HCT116 (cell line): Measurements from ENCODE around the gene NHERF1. TPM values are rescaled to one million over a fixed set of nuclear protein-coding genes. Genes with fewer than 3 reads are reported as not detected.

Source experiments
- ATAC-seq: fragments of 200-7000 bp; cut with Tn5 transposase; 2 replicates; pipeline ENCODE4 v1.9.1; 2020; ENCODE audit warnings: mild to moderate bottlenecking, moderate library complexity
- BruUV-seq: library from RNA; stranded (reverse); fragments of 400-500 nt; replicated peaks from 2 replicates; lab custom pipeline; 2021; lab: Mats Ljungman, UMichigan
- CTCF ChIA-PET: fragments of 300-600 bp; sonication (Branson Sonifier 250); formaldehyde crosslinking; loops from one replicate; lab custom pipeline; 2021; ENCODE audit warnings: antibody characterized with exemption; lab: Charles Lee
- POLR2A ChIA-PET: fragments of 300-600, 350-600 bp; sonication (Branson Sonifier 250); formaldehyde crosslinking; loops from one replicate; lab custom pipeline; 2021; ENCODE audit warnings: antibody characterized with exemption; lab: Charles Lee
- RAD21 ChIA-PET, 2 experiments: fragments of 300-600 bp; sonication (Branson Sonifier 250); formaldehyde crosslinking; loops; one replicate each; lab custom pipeline; 2023; ENCODE audit warnings: low total read pairs in 2 of 2; ENCODE audit not compliant: uncharacterized antibody in 2 of 2, unreplicated experiment in 2 of 2, low non-redundant PET in 1 of 2; lab: Charles Lee
- DNase-seq: peaks from one replicate; pipeline ENCODE4 v3.0.0-alpha.2; 2010; ENCODE audit warnings: low read depth, low spot score
- H2AFZ ChIP-seq: fragments of 200-600 bp; shearing (Covaris generic), sonication (generic); 2 replicates; pipeline ENCODE4 v1.6.1; 2017; ENCODE audit warnings: low read depth, mixed run types, mixed read lengths, antibody characterized with exemption, low read length; ENCODE audit not compliant: poor library complexity, severe bottlenecking
- H3K27ac ChIP-seq: 2 replicates; pipeline ENCODE4 v1.5.1; 2012; ENCODE audit warnings: low read depth, low read length
- H3K27me3 ChIP-seq: fragments of 200-600 bp; sonication (generic); 2 replicates; pipeline ENCODE4 v1.6.1; 2016; ENCODE audit warnings: mixed run types, low read length, mixed read lengths; ENCODE audit not compliant: insufficient read depth
- H3K36me3 ChIP-seq, 2 experiments: fragments of 200-500 bp in 1 of 2; fragments of 200-600 bp in 1 of 2; sonication (Bioruptor generic) in 1 of 2; sonication (generic) in 1 of 2; 2 replicates each; pipeline versions ENCODE4 v1.5.1 to v1.6.1; 2014 to 2016; ENCODE audit warnings: low read length in 2 of 2, inconsistent platforms in 1 of 2, mixed read lengths in 1 of 2, mixed run types in 1 of 2; ENCODE audit not compliant: insufficient read depth in 2 of 2, control insufficient read depth in 1 of 2
- H3K4me1 ChIP-seq, 2 experiments: fragments of 200-600 bp in 1 of 2; sonication (generic) in 1 of 2; 2 replicates each; pipeline versions ENCODE4 v1.5.1 to v1.6.1; 2012 to 2017; ENCODE audit warnings: low read length in 2 of 2, inconsistent platforms in 1 of 2, mild to moderate bottlenecking in 1 of 2, mixed read lengths in 1 of 2, mixed run types in 1 of 2, moderate library complexity in 1 of 2; ENCODE audit not compliant: insufficient read depth in 2 of 2, control insufficient read depth in 1 of 2
- H3K4me2 ChIP-seq: fragments of 200-600 bp; sonication (generic); 2 replicates; pipeline ENCODE4 v1.6.1; 2017; ENCODE audit warnings: mixed run types, low read length, mixed read lengths
- H3K4me3 ChIP-seq, 2 experiments: fragments of 200-600 bp in 1 of 2; sonication (generic) in 1 of 2; replicated peaks in 1 of 2; 2 replicates each; pipeline ENCODE4 v1.5.1; 2011 to 2016; ENCODE audit warnings: low read length in 2 of 2, control low read depth in 1 of 2, low read depth in 1 of 2, mild to moderate bottlenecking in 1 of 2, mixed read lengths in 1 of 2, mixed run types in 1 of 2
- H3K79me2 ChIP-seq: fragments of 200-600 bp; sonication (generic); 2 replicates; pipeline ENCODE4 v1.6.1; 2017; ENCODE audit warnings: mild to moderate bottlenecking, mixed run types, low read length, moderate library complexity, mixed read lengths; ENCODE audit not compliant: insufficient read depth
- H3K9ac ChIP-seq: fragments of 200-600 bp; sonication (generic); 2 replicates; pipeline ENCODE4 v1.6.1; 2016; ENCODE audit warnings: low read length, mixed read lengths
- H3K9me2 ChIP-seq: fragments of 200-600 bp; sonication (generic), shearing (Covaris generic); 2 replicates; pipeline ENCODE4 v1.6.1; 2017; ENCODE audit warnings: mixed run types, mild to moderate bottlenecking, moderate library complexity; ENCODE audit not compliant: insufficient read depth
- H3K9me3 ChIP-seq, 2 experiments: fragments of 200-500 bp in 1 of 2; fragments of 200-600 bp in 1 of 2; sonication (Bioruptor generic) in 1 of 2; sonication (generic) in 1 of 2; 2 replicates each; pipeline ENCODE4 v1.6.1; 2014 to 2017; ENCODE audit warnings: low read length in 2 of 2, mixed read lengths in 2 of 2, inconsistent platforms in 1 of 2, low read depth in 1 of 2, mild to moderate bottlenecking in 1 of 2, mixed run types in 1 of 2, moderate library complexity in 1 of 2; ENCODE audit not compliant: control insufficient read depth in 1 of 2, insufficient read depth in 1 of 2
- H4K20me1 ChIP-seq: fragments of 200-600 bp; sonication (generic), shearing (Covaris generic); 2 replicates; pipeline ENCODE4 v1.6.1; 2017; ENCODE audit warnings: mixed run types, mild to moderate bottlenecking, moderate library complexity; ENCODE audit not compliant: insufficient read depth
- CBX3 ChIP-seq: IDR thresholded peaks from 2 replicates; pipeline ENCODE4 v1.6.1; 2012; ENCODE audit warnings: low read depth
- CEBPB ChIP-seq: IDR thresholded peaks from 2 replicates; pipeline ENCODE4 v1.6.1; 2012; ENCODE audit warnings: low read depth
- EGR1 ChIP-seq: IDR thresholded peaks from 2 replicates; pipeline ENCODE4 v1.6.1; 2012; ENCODE audit warnings: low read depth
- ELF1 ChIP-seq: IDR thresholded peaks from 2 replicates; pipeline ENCODE4 v1.6.1; 2012; ENCODE audit warnings: low read depth, borderline replicate concordance
- FOSL1 ChIP-seq: IDR thresholded peaks from 2 replicates; pipeline ENCODE4 v1.6.1; 2012; ENCODE audit warnings: low read depth
- JUND ChIP-seq: IDR thresholded peaks from 2 replicates; pipeline ENCODE4 v1.6.1; 2012
- POLR2AphosphoS5 ChIP-seq: IDR thresholded peaks from 2 replicates; pipeline ENCODE4 v1.6.1; 2011; ENCODE audit warnings: mild to moderate bottlenecking, low read depth, low read length, moderate library complexity
- RAD21 ChIP-seq: IDR thresholded peaks from 2 replicates; pipeline ENCODE4 v1.6.1; 2012; ENCODE audit warnings: low read depth, mild to moderate bottlenecking
- SIN3A ChIP-seq: IDR thresholded peaks from 2 replicates; pipeline ENCODE4 v1.6.1; 2012; ENCODE audit warnings: low read depth
- SRF ChIP-seq: IDR thresholded peaks from 2 replicates; pipeline ENCODE4 v1.6.1; 2012; ENCODE audit warnings: low read depth
- TCF7L2 ChIP-seq: IDR thresholded peaks from 2 replicates; pipeline ENCODE4 v1.7.0; 2011; ENCODE audit warnings: borderline replicate concordance, inconsistent platforms; ENCODE audit not compliant: insufficient read depth, insufficient read length; ENCODE audit errors: extremely low read depth
- YY1 ChIP-seq: IDR thresholded peaks from 2 replicates; pipeline ENCODE4 v1.6.1; 2011; ENCODE audit warnings: low read length, low read depth, moderate library complexity, mild to moderate bottlenecking; ENCODE audit not compliant: insufficient replicate concordance; ENCODE audit errors: extremely low read depth
- intact Hi-C: fragments of 100-400 bp; cut with micrococcal nuclease; formaldehyde crosslinking; loops from 2 replicates; pipeline ENCODE4 v1.10.0; 2022
- total RNA-seq: library from RNA; stranded (reverse); gene quantifications from one replicate; pipeline ENCODE4 v1.2.1, GENCODE V29; 2021; ENCODE audit not compliant: unreplicated experiment
- TF ChIP-seq, protein P1 (sequence below): IDR thresholded peaks from 2 replicates; pipeline ENCODE4 v1.6.1; 2012; ENCODE audit warnings: low read depth
- TF ChIP-seq, protein P2 (sequence below): IDR thresholded peaks from 2 replicates; pipeline ENCODE4 v1.6.1; 2012
- TF ChIP-seq, protein P3 (sequence below), 3 experiments: fragments of 200-600 bp in 1 of 3; sonication (generic) in 1 of 3; IDR thresholded peaks in 2 of 3; conservative IDR thresholded peaks in 1 of 3; 2 replicates each; pipeline ENCODE4 v1.5.1; 2012 to 2017; ENCODE audit warnings: low read depth in 2 of 3, low read length in 2 of 3, antibody characterized with exemption in 1 of 3, borderline replicate concordance in 1 of 3, control low read depth in 1 of 3, mild to moderate bottlenecking in 1 of 3, mixed read lengths in 1 of 3, mixed run types in 1 of 3, moderate library complexity in 1 of 3; ENCODE audit not compliant: insufficient read depth in 1 of 3

The NHERF1 gene
- total RNA-seq, 1 experiment from 2014 or later = 129 TPM

DNA sequence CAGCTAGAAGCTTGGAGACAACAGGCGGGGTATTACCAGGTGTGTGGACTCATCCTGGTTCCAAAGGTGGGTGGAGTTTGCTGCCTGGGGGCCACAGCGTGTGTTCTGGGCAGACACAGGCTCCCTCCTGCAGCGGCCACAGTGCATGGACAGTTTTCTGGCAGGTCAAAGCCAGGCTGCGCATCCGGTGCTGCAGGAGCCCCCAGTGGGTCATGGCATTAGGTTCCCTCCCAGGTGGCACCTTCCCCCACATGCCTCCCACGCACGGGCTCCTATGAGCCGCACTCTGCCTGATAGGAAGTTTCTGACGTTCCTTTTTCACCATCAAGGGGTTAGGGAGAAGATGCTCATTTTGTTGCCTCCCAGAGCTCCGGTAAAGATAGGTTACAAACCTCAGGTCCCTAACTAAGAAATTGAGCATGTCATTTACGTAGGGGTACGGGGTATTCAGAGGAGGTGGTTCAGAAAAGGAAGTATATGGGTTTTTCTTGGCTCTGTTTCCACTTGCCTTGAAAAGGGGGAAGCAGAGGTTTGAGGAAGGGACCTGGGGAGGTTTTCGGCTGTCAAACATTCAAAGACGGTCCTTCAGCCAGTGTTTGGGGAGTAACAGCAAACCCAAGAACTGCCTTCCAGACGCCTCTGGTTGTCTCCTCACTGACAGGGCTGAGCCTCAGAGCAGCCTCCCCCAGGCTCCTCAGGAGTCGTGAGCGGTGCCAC is 60.4 kb downstream of the NHERF1 start:
- H3K9me2 ChIP-seq = no peaks in the 10 kb centered on the region
- no peaks in the 10 kb centered on the region for H3K79me2 ChIP-seq
- TF ChIP-seq ELF1 (no peak), YY1 (no peak), SIN3A (no peak), TCF7L2 (no peak), POLR2AphosphoS5 (no peak), RAD21 (no peak), EGR1 (no peak), FOSL1 (no peak), CBX3 (no peak), JUND (no peak), CEBPB (no peak), SRF (no peak)
- TF ChIP-seq, protein P1, sequence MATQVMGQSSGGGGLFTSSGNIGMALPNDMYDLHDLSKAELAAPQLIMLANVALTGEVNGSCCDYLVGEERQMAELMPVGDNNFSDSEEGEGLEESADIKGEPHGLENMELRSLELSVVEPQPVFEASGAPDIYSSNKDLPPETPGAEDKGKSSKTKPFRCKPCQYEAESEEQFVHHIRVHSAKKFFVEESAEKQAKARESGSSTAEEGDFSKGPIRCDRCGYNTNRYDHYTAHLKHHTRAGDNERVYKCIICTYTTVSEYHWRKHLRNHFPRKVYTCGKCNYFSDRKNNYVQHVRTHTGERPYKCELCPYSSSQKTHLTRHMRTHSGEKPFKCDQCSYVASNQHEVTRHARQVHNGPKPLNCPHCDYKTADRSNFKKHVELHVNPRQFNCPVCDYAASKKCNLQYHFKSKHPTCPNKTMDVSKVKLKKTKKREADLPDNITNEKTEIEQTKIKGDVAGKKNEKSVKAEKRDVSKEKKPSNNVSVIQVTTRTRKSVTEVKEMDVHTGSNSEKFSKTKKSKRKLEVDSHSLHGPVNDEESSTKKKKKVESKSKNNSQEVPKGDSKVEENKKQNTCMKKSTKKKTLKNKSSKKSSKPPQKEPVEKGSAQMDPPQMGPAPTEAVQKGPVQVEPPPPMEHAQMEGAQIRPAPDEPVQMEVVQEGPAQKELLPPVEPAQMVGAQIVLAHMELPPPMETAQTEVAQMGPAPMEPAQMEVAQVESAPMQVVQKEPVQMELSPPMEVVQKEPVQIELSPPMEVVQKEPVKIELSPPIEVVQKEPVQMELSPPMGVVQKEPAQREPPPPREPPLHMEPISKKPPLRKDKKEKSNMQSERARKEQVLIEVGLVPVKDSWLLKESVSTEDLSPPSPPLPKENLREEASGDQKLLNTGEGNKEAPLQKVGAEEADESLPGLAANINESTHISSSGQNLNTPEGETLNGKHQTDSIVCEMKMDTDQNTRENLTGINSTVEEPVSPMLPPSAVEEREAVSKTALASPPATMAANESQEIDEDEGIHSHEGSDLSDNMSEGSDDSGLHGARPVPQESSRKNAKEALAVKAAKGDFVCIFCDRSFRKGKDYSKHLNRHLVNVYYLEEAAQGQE = no peak
- TF ChIP-seq, protein P2, sequence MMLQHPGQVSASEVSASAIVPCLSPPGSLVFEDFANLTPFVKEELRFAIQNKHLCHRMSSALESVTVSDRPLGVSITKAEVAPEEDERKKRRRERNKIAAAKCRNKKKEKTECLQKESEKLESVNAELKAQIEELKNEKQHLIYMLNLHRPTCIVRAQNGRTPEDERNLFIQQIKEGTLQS = no peak
- TF ChIP-seq, protein P3, sequence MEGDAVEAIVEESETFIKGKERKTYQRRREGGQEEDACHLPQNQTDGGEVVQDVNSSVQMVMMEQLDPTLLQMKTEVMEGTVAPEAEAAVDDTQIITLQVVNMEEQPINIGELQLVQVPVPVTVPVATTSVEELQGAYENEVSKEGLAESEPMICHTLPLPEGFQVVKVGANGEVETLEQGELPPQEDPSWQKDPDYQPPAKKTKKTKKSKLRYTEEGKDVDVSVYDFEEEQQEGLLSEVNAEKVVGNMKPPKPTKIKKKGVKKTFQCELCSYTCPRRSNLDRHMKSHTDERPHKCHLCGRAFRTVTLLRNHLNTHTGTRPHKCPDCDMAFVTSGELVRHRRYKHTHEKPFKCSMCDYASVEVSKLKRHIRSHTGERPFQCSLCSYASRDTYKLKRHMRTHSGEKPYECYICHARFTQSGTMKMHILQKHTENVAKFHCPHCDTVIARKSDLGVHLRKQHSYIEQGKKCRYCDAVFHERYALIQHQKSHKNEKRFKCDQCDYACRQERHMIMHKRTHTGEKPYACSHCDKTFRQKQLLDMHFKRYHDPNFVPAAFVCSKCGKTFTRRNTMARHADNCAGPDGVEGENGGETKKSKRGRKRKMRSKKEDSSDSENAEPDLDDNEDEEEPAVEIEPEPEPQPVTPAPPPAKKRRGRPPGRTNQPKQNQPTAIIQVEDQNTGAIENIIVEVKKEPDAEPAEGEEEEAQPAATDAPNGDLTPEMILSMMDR (IDR thresholded peaks at IDR 0.05 in 2 of 3, conservative IDR thresholded peaks at IDR 0.05 in 1 of 3; ENCODE audit: borderline replicate concordance in 1 of 3, insufficient read depth in 1 of 3, low read depth in 2 of 3, low read length in 2 of 3) = no peak
- RAD21 ChIA-PET = no interaction called here
- no peak overlapping the region for H2AFZ ChIP-seq
- no peaks in the 10 kb centered on the region for H3K36me3 ChIP-seq
- CTCF ChIA-PET = no interaction called here
- no peaks in the 10 kb centered on the region for H3K4me1 ChIP-seq
- H3K9me3 ChIP-seq = no peaks in the 10 kb centered on the region
- no peak for ATAC-seq
- intact Hi-C loops = no loop called here
- H3K27ac ChIP-seq = no peak overlapping the region
- BruUV-seq = no TSS peak
- POLR2A ChIA-PET = no interaction called here
- H3K4me3 ChIP-seq = no peak overlapping the region
- H3K27me3 ChIP-seq = no peaks in the 10 kb centered on the region
- no peak overlapping the region for H3K4me2 ChIP-seq
- no peaks in the 10 kb centered on the region for H4K20me1 ChIP-seq
- no peak overlapping the region for H3K9ac ChIP-seq
- no peak for DNase-seq
